ENCODE results near the gene SMTN. TPM values are rescaled to one million over a fixed set of nuclear protein-coding genes. Genes with fewer than 3 reads are reported as not detected.

Gene SMTN
- total and polyA plus RNA-seq, 2 donors (not counting 3 experiments of a cell fraction or from before 2014, with no cell fraction given): 59.0 to 197 TPM

- no peak for FAIRE-seq
- POLR2A ChIA-PET: no interaction called here
- DNase-seq (ENCODE audit: low read depth, low spot score): no peak
- H3K27me3 ChIP-seq (ENCODE audit: control insufficient read depth in 2 of 2, insufficient read depth in 2 of 2, low read length in 2 of 2): no peaks in the 10 kb centered on the region
- no peak overlapping the region for H3K9ac ChIP-seq (replicated peaks; ENCODE audit: extremely low read depth, insufficient read depth, low read length)
- H3K4me1 ChIP-seq (ENCODE audit: control insufficient read depth, extremely low read depth, insufficient read depth, low read length): peaks cover 26% of the 10 kb centered on the region
- H3K27ac ChIP-seq (ENCODE audit: insufficient read depth, low read depth, low read length): no peak overlapping the region
- dilution Hi-C loops (cut with MboI; ENCODE audit: extremely low pct_ligation_motif_present, low sequenced_read_pairs): no loop called here
- H2AFZ ChIP-seq (ENCODE audit: low read depth, low read length): no peak overlapping the region
- H3K4me2 ChIP-seq (ENCODE audit: insufficient read depth, low read length): no peak overlapping the region
- peaks cover 30% of the 10 kb centered on the region for H3K79me2 ChIP-seq (ENCODE audit: control insufficient read depth, insufficient read depth, low read length)
- no TSS peak for BruUV-seq (replicated peaks)
- intact Hi-C loops (cut with micrococcal nuclease): no loop called here
- TF ChIP-seq MYC (IDR thresholded peaks at IDR 0.05; ENCODE audit: low read depth, low read length) (no peak), GATA2 (IDR thresholded peaks at IDR 0.05; ENCODE audit: insufficient read depth, insufficient read length, low read depth, low read length) (no peak), POLR2AphosphoS5 (IDR thresholded peaks at IDR 0.05; ENCODE audit: insufficient read depth, low read depth, low read length) (no peak), FOS (IDR thresholded peaks at IDR 0.05; ENCODE audit: borderline replicate concordance, insufficient read depth, low read length) (no peak), EZH2 (IDR thresholded peaks at IDR 0.05; ENCODE audit: borderline replicate concordance, low read depth, low read length, severe bottlenecking) (no peak), POLR2A (IDR thresholded peaks at IDR 0.05; ENCODE audit: low read depth, low read length) (no peak)
- TF ChIP-seq, protein P1, sequence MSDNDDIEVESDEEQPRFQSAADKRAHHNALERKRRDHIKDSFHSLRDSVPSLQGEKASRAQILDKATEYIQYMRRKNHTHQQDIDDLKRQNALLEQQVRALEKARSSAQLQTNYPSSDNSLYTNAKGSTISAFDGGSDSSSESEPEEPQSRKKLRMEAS (IDR thresholded peaks at IDR 0.05; ENCODE audit: insufficient read depth, insufficient read length): no peak
- no peak overlapping the region for H3K4me3 ChIP-seq (replicated peaks in 1 of 3; ENCODE audit: insufficient read depth in 1 of 3, low read depth in 1 of 3, low read length in 3 of 3)
- CTCF ChIA-PET: interaction anchor here (1.0 kb wide), 1 partner anchor 110 kb away, joined by 3 read pairs; the partner anchor contains the start of genes MORC2 and TUG1
- H3K9me1 ChIP-seq (replicated peaks; ENCODE audit: control insufficient read depth, extremely low read depth, insufficient read depth, low read length): no peaks in the 10 kb centered on the region
- peaks cover 0 to 2% of the 10 kb centered on the region in 2 experiments for H3K36me3 ChIP-seq (ENCODE audit: control insufficient read depth in 2 of 2, extremely low read depth in 1 of 2, insufficient read depth in 2 of 2, low read length in 2 of 2)
- H4K20me1 ChIP-seq (replicated peaks; ENCODE audit: control insufficient read depth, extremely low read depth, insufficient read depth, low read length): no peaks in the 10 kb centered on the region
- no peaks in the 10 kb centered on the region for H3K9me3 ChIP-seq (replicated peaks; ENCODE audit: control insufficient read depth, insufficient read depth, low read length)
These were observed 1.9 kb upstream of the SMTN start for GRCh38 chr22:31079095-31079642.
